ENCODE results near the gene NEDD9. TPM values are rescaled to one million over a fixed set of nuclear protein-coding genes. Genes with fewer than 3 reads are reported as not detected.

NEDD9 gene
- polyA plus RNA-seq, 1 of the 3 experiments (the other 2 are of a cell fraction), result 7.4 TPM

- WGBS (ENCODE audit: low lambda C conversion rate), result 71% methylated on average over 11 of the region's 12 CpGs
- Histone ChIP-seq H3K4me1 (ENCODE audit: control insufficient read depth in 1 of 2, insufficient read depth in 2 of 2, low read depth in 1 of 2, low read length in 1 of 2) (peaks cover 36 to 87% of the 10 kb centered on the region in 2 experiments; a peak in 3 of 4 replicates), H3K27ac (ENCODE audit: low read depth in 2 of 2, low read length in 1 of 2) (peak overlapping the region in 1 of 2 experiments; percentile 76; a peak in 2 of 4 replicates)
Observed at GRCh38 chr6:11218538-11219399, 13.7 kb downstream of the NEDD9 start.

GRCh38 chr6:11218102-11218442 lies 14.4 kb downstream of the NEDD9 start:
- ChIA-PET CTCF (interaction anchor here (0.7 to 3.5 kb wide), 3 partner anchors 30 to 278 kb away, joined by 3 to 22 read pairs (median 6); no protein-coding TSS in a partner anchor), POLR2A (interaction anchor here (1.1 kb wide), 1 partner anchor 14 kb away, joined by 3 read pairs; the partner anchor contains the start of gene NEDD9)
- Histone ChIP-seq H3K36me3 (replicated peaks in 1 of 2; ENCODE audit: control insufficient read depth in 1 of 2, insufficient read depth in 2 of 2, low read length in 1 of 2) (peaks cover 12% of the 10 kb centered on the region in 2 experiments), H3K9me2 (no peaks in the 10 kb centered on the region), H3K79me2 (ENCODE audit: insufficient read depth) (peaks cover 99% of the 10 kb centered on the region), H3K4me2 (0 out of 2 replicates have a peak overlapping the region, but pooled peaks have one; percentile 13), H3K9me3 (no peaks in the 10 kb centered on the region), H3K27me3 (ENCODE audit: insufficient read depth) (no peaks in the 10 kb centered on the region), H3K9ac (no peak overlapping the region), H3K4me1 (ENCODE audit: control insufficient read depth in 1 of 2, insufficient read depth in 2 of 2, low read depth in 1 of 2, low read length in 1 of 2) (peaks cover 41 to 88% of the 10 kb centered on the region in 2 experiments; a peak in 3 of 4 replicates), H2AFZ (ENCODE audit: low read depth) (no peak overlapping the region), H3F3A (replicated peaks; ENCODE audit: insufficient read depth) (peaks cover 19% of the 10 kb centered on the region), H4K20me1 (ENCODE audit: insufficient read depth) (peaks cover 4% of the 10 kb centered on the region; the same call in 1 of the 2 replicates), H3K4me3 (ENCODE audit: low read depth in 2 of 2, low read length in 1 of 2) (no peak overlapping the region), H3K27ac (ENCODE audit: low read depth in 2 of 2, low read length in 1 of 2) (peak overlapping the region; percentile 7 to 76)
- DNase-seq, result no peak
- WGBS (ENCODE audit: low lambda C conversion rate), result 95% methylated on average over 3 of the region's 3 CpGs
- TF ChIP-seq FOXJ3 (CRISPR knock-in tag; IDR thresholded peaks at IDR 0.05) (no peak), RXRA (IDR thresholded peaks at IDR 0.05; ENCODE audit: borderline replicate concordance, low read depth) (no peak), REST (IDR thresholded peaks at IDR 0.05; ENCODE audit: low read depth, low read length) (no peak), PBX3 (IDR thresholded peaks at IDR 0.05) (no peak), USF1 (IDR thresholded peaks at IDR 0.05; ENCODE audit: borderline replicate concordance, low read depth) (no peak), NFIC (IDR thresholded peaks at IDR 0.05; ENCODE audit: borderline replicate concordance) (no peak)

More at GRCh38 chr6:11218538-11219399, 13.7 kb downstream of the NEDD9 start:
- no peak for DNase-seq
- peaks cover 100% of the 10 kb centered on the region for H3K79me2 ChIP-seq (ENCODE audit: insufficient read depth)
- H3K9me3 ChIP-seq, result no peaks in the 10 kb centered on the region
- H3K4me2 ChIP-seq, result 0 out of 2 replicates have a peak overlapping the region, but pooled peaks have one; percentile 13
- peaks cover 11 to 12% of the 10 kb centered on the region in 2 experiments for H3K36me3 ChIP-seq (replicated peaks in 1 of 2; ENCODE audit: control insufficient read depth in 1 of 2, insufficient read depth in 2 of 2, low read length in 1 of 2)
- peak overlapping the region; percentile 7; the same call in 1 of the 2 replicates for H3K9ac ChIP-seq
- peaks cover 4% of the 10 kb centered on the region; the same call in 1 of the 2 replicates for H4K20me1 ChIP-seq (ENCODE audit: insufficient read depth)
- TF ChIP-seq TEAD4 (IDR thresholded peaks at IDR 0.05; ENCODE audit: borderline replicate concordance, insufficient read depth) (no peak), RFX5 (IDR thresholded peaks at IDR 0.05; ENCODE audit: low read length) (no peak), JUND (IDR thresholded peaks at IDR 0.05) (no peak), NRF1 (IDR thresholded peaks at IDR 0.05; ENCODE audit: low read depth, low read length) (no peak), MEF2A (IDR thresholded peaks at IDR 0.05; ENCODE audit: borderline replicate concordance, low read depth) (no peak), CHD2 (IDR thresholded peaks at IDR 0.05; ENCODE audit: low read length, partially characterized antibody) (no peak), SIN3A (IDR thresholded peaks at IDR 0.05; ENCODE audit: borderline replicate concordance, low read depth, low read length) (no peak), RCOR1 (IDR thresholded peaks at IDR 0.05; ENCODE audit: low read length) (no peak), YY1 (IDR thresholded peaks at IDR 0.05; ENCODE audit: low read depth) (no peak), CTCF (IDR thresholded peaks at IDR 0.05) (no peak), TCF12 (IDR thresholded peaks at IDR 0.05) (no peak)
- H3K9me2 ChIP-seq, result no peaks in the 10 kb centered on the region
- H3K27me3 ChIP-seq (ENCODE audit: insufficient read depth), result no peaks in the 10 kb centered on the region
- ChIA-PET CTCF (interaction anchor here (1.0 to 2.3 kb wide), 3 partner anchors 44 to 277 kb away, joined by 3 to 12 read pairs (median 4); no protein-coding TSS in a partner anchor), POLR2A (interaction anchor here (1.1 kb wide), 1 partner anchor 14 kb away, joined by 3 read pairs; the partner anchor contains the start of gene NEDD9)
- peaks cover 14% of the 10 kb centered on the region for H3F3A ChIP-seq (replicated peaks; ENCODE audit: insufficient read depth)
- no peak overlapping the region for H2AFZ ChIP-seq (ENCODE audit: low read depth)
- H3K4me3 ChIP-seq (ENCODE audit: low read depth in 2 of 2, low read length in 1 of 2), result no peak overlapping the region; a peak in 1 of 4 replicates
